GM18873 (cell line): ENCODE measurements around the gene SPAAR.
"Not testable (repeated sequence)": the region's sequence is repeated elsewhere in the genome, so short reads cannot be mapped to it uniquely, and the experiment has no call there.

Experiments used
- ATAC-seq: cut with Tn5 transposase; IDR thresholded peaks from one replicate; pipeline ENCODE4 v1.9.1; 2021; ENCODE audit warnings: mild to moderate bottlenecking, moderate library complexity, moderate number of reproducible peaks; ENCODE audit not compliant: unreplicated experiment, low FRiP score

Gene SPAAR

DNA sequence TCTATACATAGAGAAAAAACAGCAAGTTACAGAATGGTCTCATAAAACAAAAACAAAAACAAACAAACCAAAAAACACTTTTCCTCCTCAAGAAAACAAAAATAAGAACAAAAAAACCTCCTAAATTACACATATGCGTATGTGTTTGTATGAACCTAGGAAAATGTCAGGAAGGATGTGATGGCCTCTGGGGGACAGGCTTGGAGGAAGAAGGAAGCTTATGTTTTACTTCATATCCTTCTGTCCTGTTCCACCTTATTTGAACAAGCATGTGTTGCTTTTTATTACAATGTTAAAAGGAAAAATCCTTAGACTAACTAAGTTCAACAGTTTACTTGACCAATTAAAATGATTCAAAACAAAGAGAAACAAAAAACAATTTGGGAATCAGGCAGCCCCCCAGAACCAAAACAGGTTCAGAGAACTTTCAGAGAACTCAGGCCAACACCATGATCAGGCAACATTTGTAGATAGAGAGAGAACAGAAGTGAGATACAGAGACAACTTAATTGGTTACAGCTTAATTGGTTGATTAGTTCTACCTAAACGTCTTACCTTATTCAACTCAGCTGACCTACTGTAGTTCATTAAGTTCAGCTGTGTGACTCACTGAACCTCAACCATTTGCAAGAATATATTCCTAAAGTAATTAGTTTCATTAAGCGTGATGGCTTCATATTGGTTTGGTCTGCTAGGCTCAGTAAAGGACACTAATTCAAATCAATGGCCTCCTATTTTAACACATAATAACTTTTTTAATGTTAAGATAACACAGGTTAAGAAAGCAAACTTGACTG, 10.1 kb downstream of the SPAAR start:
- no peak for ATAC-seq

GRCh38 chr9:35920051-35920620, 10.8 kb downstream of the SPAAR start:
- ATAC-seq, result no peak

DNA sequence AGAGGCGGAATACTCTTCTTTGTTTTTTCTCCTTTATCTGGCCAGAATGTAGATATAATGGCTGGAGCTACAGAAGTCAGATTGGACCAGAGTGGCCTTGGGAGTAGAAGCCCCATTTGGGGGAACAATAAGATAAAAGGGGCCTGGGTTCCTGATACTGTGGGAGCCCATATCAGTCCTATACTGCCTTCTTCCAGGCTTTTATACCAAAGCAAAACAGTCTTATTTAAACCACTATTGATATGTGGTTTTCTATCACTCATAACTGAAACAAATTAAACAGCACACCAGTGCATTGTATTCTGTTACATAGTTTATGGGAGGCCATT, 14.3 kb downstream of the SPAAR start:
- ATAC-seq, result no peak

- ATAC-seq, result no peak
Measured at GRCh38 chr9:35923927-35924763, 14.9 kb downstream of the SPAAR start.

- ATAC-seq, result no peak
Measured at GRCh38 chr9:35928591-35929452, 19.5 kb downstream of the SPAAR start.

GRCh38 chr9:35929453-35929718, 20.1 kb downstream of the SPAAR start:
- no peak for ATAC-seq

- no peak for ATAC-seq
Measured at GRCh38 chr9:35930521-35930920, 21.2 kb downstream of the SPAAR start.

- no peak for ATAC-seq
Measured at GRCh38 chr9:35930989-35931388, 21.7 kb downstream of the SPAAR start.

- no peak for ATAC-seq
Measured at GRCh38 chr9:35932735-35933134, 23.4 kb downstream of the SPAAR start.

- ATAC-seq, result no peak
Measured at GRCh38 chr9:35933550-35934067, 24.3 kb downstream of the SPAAR start.

GRCh38 chr9:35934069-35934468, 24.8 kb downstream of the SPAAR start:
- not testable (repeated sequence) for ATAC-seq

DNA sequence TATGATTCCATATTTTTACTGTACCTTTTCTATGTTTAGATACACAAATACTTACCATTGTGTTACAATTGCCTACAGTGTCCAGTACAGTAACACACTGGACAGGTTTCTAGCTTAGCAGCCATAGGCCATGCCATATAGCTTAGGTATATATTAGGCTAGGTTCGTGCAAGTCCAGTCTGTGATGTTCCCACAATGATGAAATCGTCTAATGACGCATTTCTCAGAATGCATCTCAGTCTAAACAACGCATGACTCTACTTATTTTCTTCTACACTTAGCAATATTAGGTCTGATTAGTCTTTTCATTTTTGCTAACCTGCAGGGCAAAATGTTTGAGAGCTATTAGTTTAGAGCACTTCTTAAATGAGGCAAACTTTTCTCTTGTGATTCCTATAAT, 26.0 kb downstream of the SPAAR start:
- ATAC-seq, result no peak

- no peak for ATAC-seq
Measured at GRCh38 chr9:35935755-35936509, 26.6 kb downstream of the SPAAR start.

- no peak for ATAC-seq
Measured at GRCh38 chr9:35937227-35937626, 27.9 kb downstream of the SPAAR start.

GRCh38 chr9:35938474-35939356, 29.4 kb downstream of the SPAAR start:
- ATAC-seq, result no peak

- no peak for ATAC-seq
Measured at GRCh38 chr9:35939679-35940250, 30.5 kb downstream of the SPAAR start.

DNA sequence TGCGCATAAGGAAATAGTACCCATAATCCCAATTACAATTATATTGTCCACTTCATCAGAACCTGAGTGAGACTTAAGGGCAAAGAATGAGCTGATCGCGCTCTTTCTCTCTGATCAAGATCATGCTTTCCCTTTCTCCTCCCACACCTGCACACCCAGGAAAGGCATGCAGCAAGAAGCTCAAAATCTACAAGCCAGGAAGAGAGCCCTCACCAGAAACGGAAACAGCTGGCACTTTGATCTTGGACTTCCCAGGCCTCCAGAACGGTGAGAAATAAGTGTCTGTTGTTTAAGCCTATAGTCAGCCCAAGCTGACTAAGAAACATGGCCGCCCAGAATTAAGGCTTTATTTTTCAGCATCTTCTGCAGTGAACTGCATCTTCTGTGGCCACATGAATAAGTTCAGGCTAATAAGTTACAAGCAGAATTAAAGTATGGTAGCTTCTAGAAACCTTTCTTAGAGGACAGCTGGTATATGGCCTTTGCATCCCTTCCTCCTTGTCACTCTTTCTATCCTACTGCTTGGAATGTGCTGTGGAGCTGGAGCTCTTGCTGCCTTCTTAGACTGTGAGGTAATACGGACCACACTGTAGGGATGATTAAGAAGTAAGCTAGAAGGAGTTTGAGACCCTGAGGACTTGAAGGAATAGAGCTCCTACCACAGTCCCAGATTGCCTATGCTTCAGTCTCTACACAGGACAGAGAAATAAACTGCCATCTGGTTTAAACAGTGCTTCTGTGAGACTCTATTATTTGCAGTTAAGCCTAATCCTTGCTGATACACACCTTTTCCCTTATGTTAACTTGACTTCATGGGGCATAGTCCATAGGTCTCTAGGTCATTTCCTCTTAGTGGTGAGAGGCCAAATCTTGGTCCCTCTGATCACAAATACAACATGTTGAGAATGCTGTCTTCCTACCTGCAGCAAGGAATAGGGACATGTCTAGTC, 31.4 kb downstream of the SPAAR start:
- ATAC-seq, result no peak
